ENCODE data around the gene CHPF. TPM values are rescaled to one million over a fixed set of nuclear protein-coding genes. Genes with fewer than 3 reads are reported as not detected.

Gene CHPF
- total RNA-seq, 1 experiment from 2014 or later: 26.4 TPM

DNA sequence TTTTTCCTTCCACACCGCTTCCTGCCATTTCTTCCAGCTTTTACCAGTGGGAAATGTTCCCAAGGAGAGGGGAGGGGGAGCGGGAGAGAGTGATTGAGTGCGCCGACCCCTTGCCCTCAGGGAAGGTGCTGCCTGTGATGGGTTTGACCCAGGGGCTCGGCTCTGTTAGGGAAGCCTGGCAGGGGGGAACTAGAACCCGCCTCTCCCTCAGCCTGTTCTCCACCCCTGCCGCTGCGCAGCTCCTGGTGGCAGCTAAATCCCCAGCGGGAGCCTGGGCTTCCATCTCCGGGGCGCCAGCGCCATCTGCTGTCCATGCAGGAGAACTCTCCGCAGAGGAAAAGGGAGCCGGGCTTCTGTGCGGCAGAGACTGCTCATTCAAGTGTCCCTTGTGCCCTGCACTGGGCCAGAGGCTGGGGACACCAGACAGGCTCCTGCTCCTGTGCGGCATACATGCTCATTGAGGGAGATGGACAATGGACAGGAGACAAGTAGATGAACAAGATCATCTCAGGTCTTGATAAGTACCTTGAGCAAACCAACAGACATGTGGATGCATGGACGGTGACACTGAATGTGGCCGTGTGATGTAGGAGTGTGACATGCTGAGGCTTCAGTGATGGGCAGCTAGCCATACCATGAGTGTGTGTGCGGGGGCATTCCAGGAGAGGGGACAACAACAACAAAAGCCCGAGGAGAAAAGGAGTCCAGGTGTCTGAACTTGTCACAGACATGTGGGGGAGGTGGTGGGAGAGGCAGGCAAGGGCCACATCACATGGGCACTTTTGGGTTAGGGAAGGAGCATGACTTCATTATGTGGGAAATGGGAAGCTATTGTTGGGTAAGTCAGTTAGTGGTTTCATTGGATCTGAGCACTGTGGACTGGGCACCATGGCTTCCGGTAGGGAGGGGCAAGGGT, 13.3 kb downstream of the CHPF start:
- intact Hi-C loops (cut with micrococcal nuclease; ENCODE audit: unreplicated experiment): loop anchor here (1.0 kb wide), 5 partner anchors 20 to 127 kb away; no protein-coding TSS in a partner anchor
- ChIA-PET POLR2A (interaction anchor here (0.5 to 1.0 kb wide), 2 partner anchors 32 to 88 kb away, joined by 3 read pairs; partner anchors contain the start of gene GMPPA), CTCF (interaction anchor here (0.5 to 8.2 kb wide), 36 partner anchors 9 to 370 kb away, joined by 3 to 243 read pairs (median 4); partner anchors contain the start of genes ASIC4, CHPF, DNAJB2 and DNPEP)
- H3K36me3 ChIP-seq (ENCODE audit: control insufficient read depth, insufficient read depth, low read length): no peaks in the 10 kb centered on the region
- no peaks in the 10 kb centered on the region for H3K9me3 ChIP-seq
- no peak overlapping the region for H3K4me3 Mint-ChIP-seq (ENCODE audit: unreplicated experiment)
- TF ChIP-seq, protein P1, sequence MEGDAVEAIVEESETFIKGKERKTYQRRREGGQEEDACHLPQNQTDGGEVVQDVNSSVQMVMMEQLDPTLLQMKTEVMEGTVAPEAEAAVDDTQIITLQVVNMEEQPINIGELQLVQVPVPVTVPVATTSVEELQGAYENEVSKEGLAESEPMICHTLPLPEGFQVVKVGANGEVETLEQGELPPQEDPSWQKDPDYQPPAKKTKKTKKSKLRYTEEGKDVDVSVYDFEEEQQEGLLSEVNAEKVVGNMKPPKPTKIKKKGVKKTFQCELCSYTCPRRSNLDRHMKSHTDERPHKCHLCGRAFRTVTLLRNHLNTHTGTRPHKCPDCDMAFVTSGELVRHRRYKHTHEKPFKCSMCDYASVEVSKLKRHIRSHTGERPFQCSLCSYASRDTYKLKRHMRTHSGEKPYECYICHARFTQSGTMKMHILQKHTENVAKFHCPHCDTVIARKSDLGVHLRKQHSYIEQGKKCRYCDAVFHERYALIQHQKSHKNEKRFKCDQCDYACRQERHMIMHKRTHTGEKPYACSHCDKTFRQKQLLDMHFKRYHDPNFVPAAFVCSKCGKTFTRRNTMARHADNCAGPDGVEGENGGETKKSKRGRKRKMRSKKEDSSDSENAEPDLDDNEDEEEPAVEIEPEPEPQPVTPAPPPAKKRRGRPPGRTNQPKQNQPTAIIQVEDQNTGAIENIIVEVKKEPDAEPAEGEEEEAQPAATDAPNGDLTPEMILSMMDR (IDR thresholded peaks at IDR 0.05; ENCODE audit: insufficient read depth in 1 of 2, low read depth in 1 of 2, low read length in 1 of 2, severe bottlenecking in 1 of 2, unreplicated experiment in 1 of 2): peak; percentile 95 to 97
- H3K27me3 ChIP-seq (replicated peaks; ENCODE audit: control insufficient read depth, insufficient read depth, low read length): no peaks in the 10 kb centered on the region; the same call in 1 of the 2 replicates
- no peaks in the 10 kb centered on the region for H3K36me3 Mint-ChIP-seq (ENCODE audit: insufficient read depth, unreplicated experiment)
- no peak overlapping the region for H3K4me3 ChIP-seq (ENCODE audit: low read depth, low read length)
- DNase-seq: peak; percentile 86 to 93
- peaks cover 10% of the 10 kb centered on the region for H3K4me1 ChIP-seq
- no peak overlapping the region for H3K27ac Mint-ChIP-seq (ENCODE audit: unreplicated experiment)
- H3K4me1 Mint-ChIP-seq (ENCODE audit: low read depth, unreplicated experiment): peaks cover 21% of the 10 kb centered on the region
- peaks cover 25% of the 10 kb centered on the region for H3K27me3 Mint-ChIP-seq (ENCODE audit: insufficient read depth, unreplicated experiment)
- H3K9me3 Mint-ChIP-seq (ENCODE audit: unreplicated experiment): no peaks in the 10 kb centered on the region
- BruUV-seq (replicated peaks): no TSS peak

DNA sequence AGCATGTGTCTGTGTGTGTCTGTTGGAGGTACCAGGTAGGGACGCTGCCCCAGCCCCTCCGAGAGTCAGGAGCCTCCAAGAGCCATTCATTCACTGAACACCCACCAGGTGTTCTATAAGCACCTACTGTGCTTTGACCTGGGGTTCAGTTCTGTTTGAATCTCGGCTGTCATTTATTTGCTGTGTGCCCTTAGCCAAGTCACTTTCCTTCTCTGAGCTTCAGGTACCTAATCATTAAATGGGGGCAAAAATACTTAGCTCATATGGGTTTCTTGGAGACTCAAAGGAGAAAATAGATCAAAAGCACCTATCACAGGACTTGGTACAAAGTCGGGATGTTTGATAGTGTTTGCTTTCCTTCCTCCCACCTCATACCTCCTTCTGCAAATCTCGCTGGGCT, 16.1 kb downstream of the CHPF start:
- TF ChIP-seq, protein P1 (IDR thresholded peaks at IDR 0.05; ENCODE audit: insufficient read depth in 1 of 2, low read depth in 1 of 2, low read length in 1 of 2, severe bottlenecking in 1 of 2, unreplicated experiment in 1 of 2): no peak
- H3K36me3 Mint-ChIP-seq (ENCODE audit: insufficient read depth, unreplicated experiment): no peaks in the 10 kb centered on the region
- ChIA-PET POLR2A (interaction anchor here (1.0 to 1.1 kb wide), 2 partner anchors 17 to 29 kb away, joined by 3 read pairs; partner anchors contain the start of gene GMPPA), CTCF (interaction anchor here (4.0 to 8.2 kb wide), 2 partner anchors 17 to 30 kb away, joined by 80 to 243 read pairs; partner anchors contain the start of gene GMPPA)
- H3K9me3 Mint-ChIP-seq (ENCODE audit: unreplicated experiment): no peaks in the 10 kb centered on the region
- BruUV-seq (replicated peaks): no TSS peak
- no peaks in the 10 kb centered on the region; the same call in 1 of the 2 replicates for H3K27me3 ChIP-seq (replicated peaks; ENCODE audit: control insufficient read depth, insufficient read depth, low read length)
- H3K4me3 Mint-ChIP-seq (ENCODE audit: unreplicated experiment): no peak overlapping the region
- H3K9me3 ChIP-seq: no peaks in the 10 kb centered on the region
- H3K27me3 Mint-ChIP-seq (ENCODE audit: insufficient read depth, unreplicated experiment): peaks cover 22% of the 10 kb centered on the region
- peaks cover 21% of the 10 kb centered on the region for H3K4me1 Mint-ChIP-seq (ENCODE audit: low read depth, unreplicated experiment)
- peaks cover 13% of the 10 kb centered on the region for H3K4me1 ChIP-seq
- DNase-seq: no peak
- intact Hi-C loops (cut with micrococcal nuclease; ENCODE audit: unreplicated experiment): no loop called here
- no peak overlapping the region for H3K4me3 ChIP-seq (ENCODE audit: low read depth, low read length)
- no peak overlapping the region for H3K27ac Mint-ChIP-seq (ENCODE audit: unreplicated experiment)
- H3K36me3 ChIP-seq (ENCODE audit: control insufficient read depth, insufficient read depth, low read length): no peaks in the 10 kb centered on the region

DNA sequence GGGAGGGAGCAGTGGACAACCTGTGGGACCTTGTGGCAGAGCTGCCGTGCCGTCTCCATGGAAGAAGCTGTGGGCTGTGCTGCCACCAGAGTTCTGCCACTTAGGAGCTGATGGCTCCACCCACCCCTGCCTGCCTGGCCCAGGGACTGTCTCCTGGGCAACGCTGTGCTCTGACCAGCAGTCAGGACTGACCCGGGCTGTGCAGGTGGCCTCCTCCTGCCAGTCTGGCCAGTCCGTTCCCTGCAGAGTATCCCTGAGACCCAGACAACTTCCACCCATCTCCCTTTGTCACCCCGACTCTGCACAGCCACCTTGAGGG, 16.6 kb downstream of the CHPF start:
- Mint-ChIP-seq H3K27ac (ENCODE audit: unreplicated experiment) (no peak overlapping the region), H3K9me3 (ENCODE audit: unreplicated experiment) (no peaks in the 10 kb centered on the region), H3K36me3 (ENCODE audit: insufficient read depth, unreplicated experiment) (no peaks in the 10 kb centered on the region), H3K4me3 (ENCODE audit: unreplicated experiment) (no peak overlapping the region), H3K4me1 (ENCODE audit: low read depth, unreplicated experiment) (peaks cover 24% of the 10 kb centered on the region), H3K27me3 (ENCODE audit: insufficient read depth, unreplicated experiment) (peaks cover 23% of the 10 kb centered on the region)
- TF ChIP-seq, protein P1 (IDR thresholded peaks at IDR 0.05; ENCODE audit: insufficient read depth in 1 of 2, low read depth in 1 of 2, low read length in 1 of 2, severe bottlenecking in 1 of 2, unreplicated experiment in 1 of 2): no peak
- Histone ChIP-seq H3K4me3 (ENCODE audit: low read depth, low read length) (no peak overlapping the region), H3K4me1 (peaks cover 13% of the 10 kb centered on the region), H3K27me3 (replicated peaks; ENCODE audit: control insufficient read depth, insufficient read depth, low read length) (no peaks in the 10 kb centered on the region; the same call in 1 of the 2 replicates), H3K9me3 (no peaks in the 10 kb centered on the region), H3K36me3 (ENCODE audit: control insufficient read depth, insufficient read depth, low read length) (no peaks in the 10 kb centered on the region)
- intact Hi-C loops (cut with micrococcal nuclease; ENCODE audit: unreplicated experiment): no loop called here
- ChIA-PET CTCF (interaction anchor here (4.0 to 8.2 kb wide), 2 partner anchors 16 to 30 kb away, joined by 80 to 243 read pairs; partner anchors contain the start of gene GMPPA), POLR2A (interaction anchor here (1.0 kb wide), 1 partner anchor 28 kb away, joined by 3 read pairs; the partner anchor contains the start of gene GMPPA)
- no peak for DNase-seq
- no TSS peak for BruUV-seq (replicated peaks)

All from Caco-2 (cell line).